OCI-M2 (cell line): Measurements from ENCODE around the gene CEACAM21.
A peak's percentile ranks its signal among the peaks of the same experiment; 100 is the strongest.
"Not testable (repeated sequence)": the region's sequence is repeated elsewhere in the genome, so short reads cannot be mapped to it uniquely, and the experiment has no call there.

Experiments used
- DNase-seq: peaks from one replicate; lab custom pipeline; 2025; ENCODE audit not compliant: unreplicated experiment; lab: John Stamatoyannopoulos, UW

Gene CEACAM21

GRCh38 chr19:41548954-41549688 lies 26.8 kb upstream of the CEACAM21 start:
- peak; percentile 66 for DNase-seq

- no peak for DNase-seq
Measured at GRCh38 chr19:41549884-41550283, 26.1 kb upstream of the CEACAM21 start.

- no peak for DNase-seq
Measured at GRCh38 chr19:41551212-41551610, 24.8 kb upstream of the CEACAM21 start.

DNA sequence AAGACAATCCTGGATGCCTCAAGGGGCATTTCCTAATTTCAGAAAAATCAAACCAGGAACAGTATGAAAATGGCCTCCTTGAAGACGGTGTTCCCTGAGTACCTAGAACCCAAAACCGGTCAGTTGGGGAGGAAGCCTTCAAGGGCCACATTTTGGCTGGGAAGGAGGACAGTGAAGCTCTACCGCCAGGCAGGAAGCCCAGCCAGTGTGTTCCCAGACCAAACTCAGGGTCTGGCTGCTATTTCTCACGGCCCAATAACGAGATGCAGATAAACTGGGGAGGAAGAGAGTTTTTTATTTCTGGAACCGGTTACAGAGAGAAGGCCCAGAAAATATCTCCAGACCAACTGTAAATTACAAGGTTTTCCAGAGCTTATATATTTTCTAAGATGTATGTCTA lies 24.3 kb upstream of the CEACAM21 start:
- no peak for DNase-seq

- no peak for DNase-seq
Measured at GRCh38 chr19:41552558-41552957, 23.4 kb upstream of the CEACAM21 start.

DNA sequence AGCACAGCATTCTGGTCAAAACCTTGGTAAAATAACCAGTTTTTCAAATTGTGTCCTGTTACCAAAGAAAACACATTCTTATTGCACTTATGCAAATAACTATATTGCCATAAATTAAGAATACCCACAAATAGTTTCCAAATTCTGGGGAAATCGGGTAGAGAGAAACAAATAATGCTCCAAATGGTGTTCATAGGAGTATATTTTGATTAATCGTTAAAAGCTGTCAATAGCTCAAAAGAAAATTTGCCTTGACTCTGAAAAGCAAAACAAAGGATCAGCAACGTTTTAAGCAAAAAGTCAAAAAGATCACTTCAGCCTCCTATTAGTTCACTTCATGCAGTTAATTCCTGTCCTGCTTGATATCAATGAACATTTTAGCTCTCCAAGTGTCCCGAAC lies 22.2 kb upstream of the CEACAM21 start:
- DNase-seq = no peak

DNA sequence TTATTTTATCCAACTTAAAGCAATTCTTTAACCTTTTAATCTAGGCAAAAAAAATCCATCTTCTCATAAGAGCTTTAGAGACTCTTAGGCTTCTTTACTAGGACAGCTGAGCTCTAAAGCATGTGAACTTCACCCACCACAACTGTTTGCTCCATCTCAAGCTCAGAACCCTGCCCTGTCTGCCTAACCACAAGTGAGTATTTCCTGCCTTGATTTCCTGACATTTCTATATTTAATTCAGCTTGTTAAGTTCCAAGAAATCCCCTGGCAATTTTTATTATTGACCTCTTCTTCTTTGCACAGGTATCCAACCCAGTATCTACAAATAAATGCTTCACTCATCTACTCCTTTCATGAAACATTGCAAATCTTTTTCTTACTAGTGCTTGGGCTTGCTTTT lies 21.1 kb upstream of the CEACAM21 start:
- no peak for DNase-seq

DNA sequence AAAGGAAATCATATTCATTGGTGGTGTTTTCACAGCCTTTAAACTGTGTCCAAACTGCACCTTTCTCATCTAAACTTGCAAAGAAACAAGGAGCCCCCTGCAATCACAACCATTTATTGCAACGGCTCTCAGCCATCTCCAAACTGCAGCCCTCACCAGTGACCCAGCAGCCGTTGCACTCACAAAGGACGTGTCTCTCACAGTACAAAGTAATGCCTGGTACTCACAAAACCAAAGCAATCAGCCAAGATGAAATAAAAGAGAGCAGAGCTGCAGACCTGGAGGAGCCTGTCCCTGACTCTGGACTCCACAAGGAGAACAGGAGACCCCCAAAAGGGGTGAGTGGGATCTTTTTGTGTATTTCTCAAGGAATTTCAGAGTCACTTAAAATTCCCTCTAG lies 20.2 kb upstream of the CEACAM21 start:
- DNase-seq = no peak

GRCh38 chr19:41563854-41564514 lies 12.0 kb upstream of the CEACAM21 start:
- no peak for DNase-seq

GRCh38 chr19:41564515-41565378 lies 11.2 kb upstream of the CEACAM21 start:
- no peak for DNase-seq

DNA sequence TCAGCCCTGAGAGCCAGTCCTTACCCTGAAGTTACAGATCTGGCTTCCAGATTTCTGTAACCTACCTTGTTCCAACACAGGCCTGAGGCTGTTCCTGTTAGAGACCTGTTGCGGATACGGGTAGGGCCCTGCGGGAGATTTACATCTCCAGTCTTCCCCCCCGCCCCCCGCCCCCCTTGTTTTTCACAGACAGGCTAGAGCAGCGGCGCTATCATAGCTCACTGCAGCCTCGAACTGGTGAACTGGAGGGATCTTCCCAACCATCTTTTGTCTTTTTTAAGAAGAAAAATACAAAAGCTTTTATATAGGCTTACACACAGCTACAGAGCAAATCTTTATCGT lies 10.6 kb upstream of the CEACAM21 start:
- DNase-seq = no peak

DNA sequence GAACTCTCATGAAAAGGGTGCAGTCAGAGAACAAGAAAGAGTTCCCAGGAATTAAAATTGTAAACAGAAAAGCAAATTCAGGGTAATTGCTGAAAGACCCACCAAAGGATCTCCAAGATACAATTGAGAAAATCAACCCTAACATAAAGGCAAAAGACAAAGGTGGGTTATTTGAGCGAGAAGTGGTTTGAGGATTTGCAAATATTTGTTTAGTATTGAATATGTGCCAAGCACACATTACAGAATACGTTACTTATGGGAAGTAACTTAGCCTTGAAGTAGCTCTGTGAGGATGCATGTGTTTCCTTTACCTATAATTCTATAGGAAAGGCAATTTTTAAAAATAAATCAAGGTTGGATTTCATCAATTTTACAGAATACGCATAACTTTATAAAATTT lies 10.0 kb upstream of the CEACAM21 start:
- no peak for DNase-seq

- no peak for DNase-seq
Measured at GRCh38 chr19:41569481-41570150, 6.3 kb upstream of the CEACAM21 start.

- no peak for DNase-seq
Measured at GRCh38 chr19:41570179-41570578, 5.8 kb upstream of the CEACAM21 start.

DNA sequence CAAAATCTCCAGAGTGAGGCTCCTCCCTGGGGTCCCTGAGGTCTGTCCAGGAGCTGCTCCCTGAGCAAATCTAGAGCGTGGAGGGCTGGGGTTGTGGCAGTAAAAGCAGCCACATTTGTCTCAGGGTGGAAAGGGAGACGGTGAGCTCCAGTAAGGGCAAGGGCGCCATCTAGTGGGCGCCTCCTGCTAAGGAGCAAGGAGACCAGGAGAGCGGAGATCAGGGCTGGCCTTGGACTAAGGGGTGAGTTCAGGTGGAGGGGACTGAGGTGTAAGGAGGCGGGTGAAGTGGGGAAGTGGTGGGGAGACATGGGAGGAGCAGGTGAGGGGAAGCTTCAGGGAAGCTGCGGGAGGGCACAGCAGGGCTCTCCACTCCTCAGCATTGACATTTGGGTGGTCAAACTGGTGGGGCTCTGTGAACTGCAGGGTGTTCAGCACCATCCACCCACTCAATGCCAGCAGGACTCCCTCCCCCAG lies 5.3 kb upstream of the CEACAM21 start:
- DNase-seq = peak; percentile 45

GRCh38 chr19:41577144-41577830 lies 1.3 kb downstream of the CEACAM21 start:
- no peak for DNase-seq

GRCh38 chr19:41577833-41578232 lies 1.9 kb downstream of the CEACAM21 start:
- DNase-seq = no peak

DNA sequence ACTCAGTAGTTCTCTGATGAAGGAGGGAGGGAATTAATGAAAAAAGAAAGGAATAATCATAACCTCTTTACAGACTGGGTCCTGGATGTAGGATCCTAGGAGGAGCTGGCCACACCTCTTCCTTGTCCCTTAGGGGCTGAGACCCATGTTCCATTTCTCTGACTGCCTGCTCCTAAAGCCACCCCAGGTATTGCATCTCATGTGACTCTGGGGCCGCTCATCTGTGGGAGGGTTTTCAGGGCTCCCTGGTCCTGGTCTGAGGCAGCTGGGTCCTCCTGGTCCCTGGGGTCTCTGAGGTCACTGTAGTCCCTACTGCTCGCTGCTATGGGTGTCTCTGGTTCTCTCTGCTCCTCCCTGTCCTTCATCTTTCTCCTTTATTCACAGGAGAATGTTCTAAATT lies 2.9 kb downstream of the CEACAM21 start:
- no peak for DNase-seq

GRCh38 chr19:41581068-41581467 lies 5.1 kb downstream of the CEACAM21 start:
- not testable (repeated sequence) for DNase-seq

DNA sequence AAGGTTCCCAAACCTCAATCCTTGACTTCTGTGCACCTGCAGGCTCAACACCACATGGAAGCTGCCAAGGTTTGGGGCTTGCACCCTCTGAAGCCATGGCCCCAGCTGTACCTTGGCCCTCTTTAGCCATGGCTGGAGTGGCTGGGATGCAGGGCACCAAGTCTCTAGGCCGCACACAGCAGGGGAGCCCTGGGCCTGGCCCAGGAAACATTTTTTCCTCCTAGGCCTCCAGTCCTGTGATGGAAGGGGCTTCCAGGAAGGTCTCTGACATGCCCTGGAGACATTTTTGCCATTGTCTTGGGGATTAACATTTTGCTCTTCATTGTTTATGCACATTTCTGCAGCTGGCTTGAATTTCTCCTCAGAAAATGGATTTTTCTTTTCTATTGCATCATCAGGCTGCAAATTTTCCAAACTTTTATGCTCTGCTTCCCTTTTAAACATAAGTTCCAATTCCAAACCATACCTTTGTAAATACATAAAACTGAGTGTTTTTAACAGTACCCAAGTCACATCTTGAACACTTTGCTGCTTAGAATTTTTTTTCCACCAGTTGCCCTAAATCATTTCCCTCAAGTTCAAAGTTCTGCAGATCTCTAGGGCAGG lies 6.7 kb downstream of the CEACAM21 start:
- DNase-seq = not testable (repeated sequence)
